LNCAP (cell line): Measurements from ENCODE around the gene CACNA1C.

Experiments used
- CTCF ChIP-seq: fragments of 450-650 bp; IDR thresholded peaks from 2 replicates; pipeline ENCODE4 v1.5.1; 2017; ENCODE audit warnings: mild to moderate bottlenecking

CACNA1C gene

GRCh38 chr12:2553388-2554126 lies 500.8 kb downstream of the CACNA1C start:
- TF ChIP-seq CTCF, result no peak

GRCh38 chr12:2555487-2556082 lies 502.8 kb downstream of the CACNA1C start:
- no peak for TF ChIP-seq CTCF

GRCh38 chr12:2557597-2557996 lies 504.8 kb downstream of the CACNA1C start:
- TF ChIP-seq CTCF, result no peak

- TF ChIP-seq CTCF, result no peak
Measured at GRCh38 chr12:2559931-2560330, 507.1 kb downstream of the CACNA1C start.

- TF ChIP-seq CTCF, result no peak
Measured at GRCh38 chr12:2560356-2560755, 507.6 kb downstream of the CACNA1C start.

GRCh38 chr12:2561367-2561766 lies 508.6 kb downstream of the CACNA1C start:
- no peak for TF ChIP-seq CTCF

- TF ChIP-seq CTCF, result no peak
Measured at GRCh38 chr12:2562400-2562799, 509.6 kb downstream of the CACNA1C start.
